ENCODE measurements around the gene EXOC3.
"Not testable (repeated sequence)": the region's sequence is repeated elsewhere in the genome, so short reads cannot be mapped to it uniquely, and the experiment has no call there.

The EXOC3 gene

GRCh38 chr5:485113-485945 lies 42.4 kb downstream of the EXOC3 start:
- no peak for DNase-seq (ENCODE audit: low read depth)
- no peak overlapping the region for H3K4me3 ChIP-seq (ENCODE audit: low read length)
- no peak for TF ChIP-seq CTCF (conservative IDR thresholded peaks at IDR 0.05; ENCODE audit: low read depth, low read length)

GRCh38 chr5:485946-486491 lies 43.0 kb downstream of the EXOC3 start:
- DNase-seq (ENCODE audit: low read depth), result no peak
- no peak overlapping the region for H3K4me3 ChIP-seq (ENCODE audit: low read length)
- no peak for TF ChIP-seq CTCF (conservative IDR thresholded peaks at IDR 0.05; ENCODE audit: low read depth, low read length)

GRCh38 chr5:486597-486996 lies 43.6 kb downstream of the EXOC3 start:
- H3K4me3 ChIP-seq (ENCODE audit: low read length); DNase-seq (ENCODE audit: low read depth): not testable (repeated sequence)

GRCh38 chr5:488241-488640 lies 45.3 kb downstream of the EXOC3 start:
- H3K4me3 ChIP-seq (ENCODE audit: low read length), result no peak overlapping the region
- no peak for TF ChIP-seq CTCF (conservative IDR thresholded peaks at IDR 0.05; ENCODE audit: low read depth, low read length)
- no peak for DNase-seq (ENCODE audit: low read depth)

- no peak for TF ChIP-seq CTCF (conservative IDR thresholded peaks at IDR 0.05; ENCODE audit: low read depth, low read length)
- H3K4me3 ChIP-seq (ENCODE audit: low read length), result no peak overlapping the region
- no peak for DNase-seq (ENCODE audit: low read depth)
These were observed 46.0 kb downstream of the EXOC3 start for GRCh38 chr5:488744-489688.

GRCh38 chr5:489689-490080 lies 46.7 kb downstream of the EXOC3 start:
- no peak overlapping the region for H3K4me3 ChIP-seq (ENCODE audit: low read length)
- no peak for TF ChIP-seq CTCF (conservative IDR thresholded peaks at IDR 0.05; ENCODE audit: low read depth, low read length)
- DNase-seq (ENCODE audit: low read depth), result no peak

Data from retinal pigment epithelial cell (primary cell).